HG03460 (cell line): Measurements from ENCODE around the gene SCFD1.
"Not testable (repeated sequence)": the region's sequence is repeated elsewhere in the genome, so short reads cannot be mapped to it uniquely, and the experiment has no call there.

ENCODE experiments used
- ATAC-seq: cut with Tn5 transposase; IDR thresholded peaks from one replicate; pipeline ENCODE4 v1.9.1; 2021; ENCODE audit not compliant: unreplicated experiment

The SCFD1 gene, protein sequence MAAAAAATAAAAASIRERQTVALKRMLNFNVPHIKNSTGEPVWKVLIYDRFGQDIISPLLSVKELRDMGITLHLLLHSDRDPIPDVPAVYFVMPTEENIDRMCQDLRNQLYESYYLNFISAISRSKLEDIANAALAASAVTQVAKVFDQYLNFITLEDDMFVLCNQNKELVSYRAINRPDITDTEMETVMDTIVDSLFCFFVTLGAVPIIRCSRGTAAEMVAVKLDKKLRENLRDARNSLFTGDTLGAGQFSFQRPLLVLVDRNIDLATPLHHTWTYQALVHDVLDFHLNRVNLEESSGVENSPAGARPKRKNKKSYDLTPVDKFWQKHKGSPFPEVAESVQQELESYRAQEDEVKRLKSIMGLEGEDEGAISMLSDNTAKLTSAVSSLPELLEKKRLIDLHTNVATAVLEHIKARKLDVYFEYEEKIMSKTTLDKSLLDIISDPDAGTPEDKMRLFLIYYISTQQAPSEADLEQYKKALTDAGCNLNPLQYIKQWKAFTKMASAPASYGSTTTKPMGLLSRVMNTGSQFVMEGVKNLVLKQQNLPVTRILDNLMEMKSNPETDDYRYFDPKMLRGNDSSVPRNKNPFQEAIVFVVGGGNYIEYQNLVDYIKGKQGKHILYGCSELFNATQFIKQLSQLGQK

DNA sequence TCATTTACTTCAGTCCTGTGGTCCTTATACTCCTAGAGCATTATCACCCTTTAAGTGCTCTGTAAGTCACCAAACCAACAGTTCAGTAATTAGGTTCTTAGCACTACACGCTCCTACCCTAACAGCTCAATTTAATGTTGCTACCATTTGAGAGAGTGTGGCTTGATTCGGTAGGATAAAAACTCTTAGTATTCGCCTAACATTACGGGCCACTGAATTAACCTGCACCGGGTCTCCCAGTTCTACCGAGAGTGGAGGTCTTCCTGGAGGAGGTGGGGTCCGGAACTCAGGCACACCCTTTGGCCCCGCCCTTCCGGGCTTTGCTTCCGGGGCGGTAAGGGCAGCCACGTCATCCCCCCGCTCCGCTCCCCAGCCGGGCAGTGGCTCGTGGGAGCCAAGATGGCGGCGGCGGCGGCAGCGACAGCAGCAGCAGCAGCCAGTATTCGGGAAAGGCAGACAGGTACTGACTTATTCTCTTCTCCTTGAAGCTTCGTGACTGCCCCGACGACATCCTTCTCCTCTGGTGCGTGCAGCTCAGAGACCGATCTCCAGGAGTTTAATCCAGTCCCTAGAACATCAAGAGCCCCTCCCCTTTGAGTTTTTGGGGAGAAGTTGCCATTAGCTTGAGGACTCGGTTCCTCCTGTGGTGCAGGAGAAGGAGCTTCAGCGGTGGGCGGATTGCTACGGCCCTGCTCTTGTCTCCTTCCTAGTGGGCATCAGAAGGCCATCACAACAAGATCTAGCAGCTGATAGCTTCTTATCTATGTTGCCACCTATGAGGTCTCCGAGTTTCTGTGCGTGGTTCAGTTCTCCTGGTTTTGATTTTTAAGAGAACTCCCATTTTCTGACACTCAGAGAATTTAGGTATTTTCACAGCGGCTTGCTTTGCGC, at the start of gene SCFD1:
Gene SCFD1 (plus strand): TSS at position 380 of the 891 bp plus-strand sequence. CDS start 20 bp downstream, at position 400.
- peak; percentile 89 for ATAC-seq

DNA sequence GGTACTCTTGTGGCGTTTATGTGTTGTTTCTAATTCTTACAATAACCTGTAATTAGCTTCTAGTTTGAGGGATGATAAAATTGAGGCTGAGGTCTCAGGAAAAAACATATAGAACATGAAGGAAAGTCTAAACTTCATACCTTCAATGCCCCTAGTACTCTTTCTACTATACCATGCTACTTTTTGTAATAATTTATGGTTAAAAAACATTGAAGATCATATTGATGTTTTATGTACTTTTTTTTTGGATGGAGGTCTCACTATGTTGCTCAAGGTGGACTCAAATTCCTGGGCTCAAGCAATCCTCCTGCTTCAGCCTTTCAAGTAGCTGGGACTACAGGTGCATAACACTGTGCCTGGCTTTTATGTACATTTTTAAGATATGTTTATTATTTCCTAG, 49.3 kb upstream of the SCFD1 start:
- no peak for ATAC-seq

DNA sequence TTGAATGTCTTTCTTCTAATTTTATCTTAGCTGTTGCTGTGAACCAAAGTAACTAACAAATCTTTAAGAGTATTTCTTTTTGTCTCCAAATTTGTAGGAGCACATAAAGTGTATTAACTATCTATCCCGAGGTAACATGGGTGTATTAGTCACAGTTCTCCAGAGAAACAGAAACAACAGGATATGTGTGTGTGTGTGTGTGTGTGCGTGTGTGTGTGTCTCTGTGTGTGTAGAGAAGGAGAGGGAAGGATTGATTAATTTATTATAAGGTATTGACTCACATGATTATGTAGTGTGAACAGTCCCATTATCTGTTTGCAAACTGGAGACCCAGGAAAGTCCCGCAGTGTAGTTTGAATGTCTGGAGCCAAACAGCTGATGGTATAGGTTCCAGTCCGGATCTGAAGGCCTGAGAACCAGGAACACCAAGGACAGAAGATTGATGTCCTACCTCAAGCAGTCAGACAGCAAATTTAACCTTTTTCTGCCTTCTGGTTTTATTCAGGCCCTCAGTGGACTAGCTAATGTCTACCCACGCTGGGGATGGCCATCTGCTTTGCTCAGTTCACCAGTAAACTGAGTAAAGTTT, 48.8 kb upstream of the SCFD1 start:
- ATAC-seq = no peak

DNA sequence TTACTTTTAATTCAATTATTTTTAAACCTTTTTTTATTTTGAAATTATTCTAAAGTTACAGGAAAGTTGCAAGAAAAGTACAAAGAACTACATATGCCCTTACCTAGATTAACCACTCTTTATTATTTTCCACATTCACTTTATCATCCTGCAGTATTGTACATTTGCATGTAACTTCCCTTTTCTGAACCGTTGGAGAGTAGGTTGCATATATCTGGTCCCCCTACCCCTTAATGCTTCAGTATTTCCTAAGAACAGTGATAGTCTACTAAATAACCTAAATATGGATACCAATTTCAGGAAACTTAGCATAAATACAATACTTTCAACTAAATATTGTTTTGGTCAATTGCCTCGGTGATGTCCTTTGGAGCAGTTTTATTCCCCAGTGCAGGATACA, 48.2 kb upstream of the SCFD1 start:
- ATAC-seq = no peak

DNA sequence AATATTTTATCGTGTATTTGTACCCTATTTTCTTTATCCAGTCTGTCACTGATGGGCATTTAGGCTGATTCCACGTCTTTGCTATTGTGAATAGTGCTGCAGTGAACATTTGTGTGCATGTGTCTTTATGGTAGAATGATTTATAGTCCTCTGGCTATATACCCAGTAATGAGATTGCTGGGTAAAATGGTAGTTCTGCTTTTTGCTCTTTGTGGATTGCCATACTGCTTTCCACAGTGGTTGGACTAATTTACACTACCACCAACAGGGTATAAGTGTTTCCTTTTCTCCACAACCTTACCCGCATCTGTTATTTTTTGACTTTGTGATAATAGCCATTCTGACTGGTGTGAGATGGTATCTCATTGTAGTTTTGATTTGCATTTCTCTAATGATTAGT, 47.3 kb upstream of the SCFD1 start:
- not testable (repeated sequence) for ATAC-seq

DNA sequence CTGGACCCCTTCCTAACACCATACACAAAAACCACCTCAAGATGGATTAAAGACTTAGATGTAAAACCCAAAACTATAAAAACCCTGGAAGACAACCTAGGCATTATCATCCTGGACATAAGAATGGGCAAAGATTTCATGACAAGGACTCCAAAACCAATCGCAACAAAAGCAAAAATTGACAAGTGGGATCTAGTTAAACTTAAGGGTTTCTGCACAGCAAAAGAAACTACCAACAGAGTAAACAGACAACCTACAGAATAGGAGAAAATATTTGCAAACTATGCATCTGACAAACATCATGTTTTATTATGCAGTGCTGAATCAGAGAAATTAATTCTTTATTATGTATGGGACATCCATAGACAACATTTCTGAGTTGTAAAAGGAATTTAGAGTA, 45.8 kb upstream of the SCFD1 start:
- not testable (repeated sequence) for ATAC-seq

DNA sequence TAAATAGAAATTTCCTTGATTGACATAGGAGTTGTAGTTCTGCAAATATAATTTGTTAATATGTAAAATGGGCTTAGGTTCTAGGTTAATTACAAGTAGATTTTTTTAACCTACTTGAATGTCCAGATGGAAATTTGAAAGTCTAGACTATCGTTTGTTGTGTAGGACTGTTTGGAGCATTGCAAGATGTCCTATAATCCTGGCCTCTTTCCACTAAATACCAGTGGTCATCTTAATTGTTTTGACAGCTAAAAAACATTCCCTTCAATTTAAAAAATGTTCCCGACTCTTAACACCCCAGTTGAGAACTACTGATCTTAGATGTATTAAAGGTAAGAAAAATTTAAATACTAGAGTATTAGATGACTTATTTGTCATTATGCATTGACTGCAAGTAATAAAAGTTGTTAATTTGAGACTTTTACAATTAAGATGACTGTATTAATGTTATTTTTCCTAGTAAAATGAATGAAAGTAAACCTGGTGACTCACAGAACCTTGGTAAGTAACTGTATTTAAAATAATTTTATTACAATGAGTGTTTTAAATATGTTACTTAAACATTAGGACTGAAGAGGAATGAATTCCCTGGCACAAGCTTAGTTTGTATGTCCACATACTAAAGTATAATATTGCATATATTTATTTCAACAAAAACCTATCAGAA, 41.4 kb upstream of the SCFD1 start:
- ATAC-seq = no peak

DNA sequence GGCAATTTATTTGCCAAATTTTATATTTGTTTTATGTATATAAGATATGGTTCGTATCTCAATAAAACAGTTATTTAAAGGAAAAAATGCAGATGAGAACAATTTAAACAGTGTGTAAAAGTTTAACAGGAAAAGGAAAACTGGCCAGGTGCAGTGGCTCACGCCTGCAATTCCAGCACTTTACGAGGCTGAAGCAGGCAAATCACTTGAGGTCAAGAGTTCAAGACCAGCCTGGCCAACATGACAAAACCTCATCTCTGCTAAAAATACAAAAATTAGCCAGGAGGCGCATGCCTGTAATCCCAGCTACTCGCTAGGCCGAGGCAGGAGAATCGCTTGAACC, 40.9 kb upstream of the SCFD1 start:
- ATAC-seq = no peak

DNA sequence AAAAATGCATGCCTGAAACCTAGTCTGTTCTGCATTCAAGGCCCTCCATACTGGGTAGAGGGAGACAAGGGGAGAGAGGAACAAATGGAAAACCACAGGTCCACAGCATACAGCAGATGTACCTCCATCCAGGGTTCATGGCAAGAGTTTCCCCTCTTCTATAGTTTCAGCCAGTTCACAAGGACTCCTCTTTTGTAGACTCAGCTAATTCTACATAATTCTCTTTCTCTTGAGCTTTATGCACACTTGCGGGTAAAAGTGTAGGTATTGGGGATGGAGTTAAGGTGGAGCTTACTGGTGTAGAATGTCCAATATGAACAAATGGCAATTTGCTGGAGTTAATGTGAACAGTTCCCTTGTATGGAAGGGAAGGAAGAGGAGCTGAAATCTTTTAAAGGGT, 39.7 kb upstream of the SCFD1 start:
- no peak for ATAC-seq

DNA sequence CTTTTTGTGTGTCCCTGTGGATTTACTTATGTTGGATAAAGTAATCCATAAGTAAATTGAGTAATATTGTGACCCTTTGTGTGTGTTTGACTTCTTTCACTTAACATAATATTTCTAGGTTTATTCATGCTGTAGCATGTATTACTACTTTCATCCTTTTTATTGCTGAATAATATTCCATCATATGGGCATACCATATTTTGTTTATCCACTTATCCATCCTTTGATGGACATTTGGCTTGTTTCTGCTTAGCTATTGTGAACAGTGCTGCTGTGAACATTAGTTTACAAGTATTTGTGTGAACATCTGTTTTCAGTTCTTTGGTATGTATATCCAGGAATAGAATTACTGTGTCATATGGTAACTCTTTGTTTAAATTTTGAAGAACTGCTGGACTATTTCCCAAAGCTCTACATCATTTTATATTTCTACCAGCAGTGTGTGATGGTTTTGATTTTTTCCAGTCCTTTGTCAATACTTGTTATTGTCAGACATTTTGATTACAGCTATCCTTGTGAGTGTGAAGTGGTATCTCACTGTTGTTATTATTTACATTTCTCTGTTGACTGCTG, 38.0 kb upstream of the SCFD1 start:
- ATAC-seq = no peak

DNA sequence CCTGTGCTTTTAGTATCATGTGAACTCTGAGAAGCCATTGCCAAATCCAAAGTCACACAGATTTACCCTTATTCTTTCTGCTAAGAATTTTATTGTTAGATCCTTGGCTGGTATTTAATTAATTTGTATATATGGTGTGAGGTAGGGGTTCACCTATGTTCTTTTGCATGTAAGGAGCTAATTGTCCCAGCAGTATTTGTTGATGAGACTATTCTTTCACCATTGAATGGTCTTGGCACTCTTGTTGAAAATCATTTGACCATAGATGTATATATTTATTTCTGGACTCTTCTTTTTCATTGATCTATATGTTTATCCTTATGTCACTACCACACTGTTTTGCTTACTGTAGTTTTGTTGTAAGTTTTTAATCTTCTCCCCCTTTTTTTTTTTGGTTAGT, 36.9 kb upstream of the SCFD1 start:
- no peak for ATAC-seq

DNA sequence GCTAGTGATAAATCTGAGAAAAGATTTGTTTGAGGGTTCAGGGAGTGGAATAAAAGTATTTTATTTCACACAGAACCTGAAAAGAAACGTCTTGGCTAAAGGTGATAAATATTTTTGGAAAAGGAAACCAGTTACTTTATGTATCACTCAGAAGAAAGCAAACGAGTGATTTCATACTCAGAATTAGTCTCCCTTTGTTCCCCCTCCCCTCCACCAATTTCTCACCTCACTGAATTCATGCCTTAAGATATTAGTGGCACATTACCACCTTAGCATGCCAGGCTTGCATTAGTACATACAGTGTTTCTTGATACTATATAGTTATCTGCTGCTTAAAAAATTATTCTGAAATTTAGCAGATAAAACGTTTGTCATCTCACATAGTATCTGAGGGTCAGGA, 35.0 kb upstream of the SCFD1 start:
- no peak for ATAC-seq

DNA sequence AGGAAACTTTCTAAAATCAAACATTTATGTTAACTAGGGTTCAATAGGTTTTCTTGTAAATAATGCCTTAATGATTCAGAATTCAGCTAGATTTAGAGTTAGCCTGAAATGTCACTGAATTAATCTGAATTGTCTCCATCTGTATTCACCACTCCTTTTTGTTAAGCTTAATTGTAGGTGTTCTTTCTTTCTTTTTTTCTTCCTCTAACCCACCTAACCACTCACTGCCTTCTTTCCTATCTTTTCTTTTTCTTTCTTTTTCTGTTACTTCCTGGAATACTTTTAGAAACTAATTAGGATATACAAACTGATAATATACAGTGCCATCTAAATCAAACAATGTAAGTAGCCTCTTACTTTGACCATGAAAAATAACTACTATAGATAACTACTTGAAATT, 33.2 kb upstream of the SCFD1 start:
- ATAC-seq = no peak

DNA sequence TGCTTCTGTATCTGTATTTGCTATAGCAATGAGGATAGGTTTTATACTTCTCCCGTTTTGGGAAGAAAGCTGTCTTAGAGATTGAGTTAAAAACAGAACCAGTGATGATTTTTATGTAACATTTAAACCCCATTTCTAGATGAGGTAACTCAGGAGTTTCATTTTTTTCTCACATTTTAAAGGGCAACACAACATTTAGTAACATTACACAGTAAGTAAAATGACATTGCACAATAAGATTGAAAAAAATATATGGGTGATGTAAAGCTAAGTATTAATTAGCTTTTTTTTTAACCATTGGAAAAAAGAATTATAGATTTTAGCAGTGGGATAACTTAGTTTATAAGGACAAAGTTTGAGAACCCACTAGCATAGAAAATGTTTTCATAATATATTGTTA, 25.2 kb upstream of the SCFD1 start:
- ATAC-seq = no peak

DNA sequence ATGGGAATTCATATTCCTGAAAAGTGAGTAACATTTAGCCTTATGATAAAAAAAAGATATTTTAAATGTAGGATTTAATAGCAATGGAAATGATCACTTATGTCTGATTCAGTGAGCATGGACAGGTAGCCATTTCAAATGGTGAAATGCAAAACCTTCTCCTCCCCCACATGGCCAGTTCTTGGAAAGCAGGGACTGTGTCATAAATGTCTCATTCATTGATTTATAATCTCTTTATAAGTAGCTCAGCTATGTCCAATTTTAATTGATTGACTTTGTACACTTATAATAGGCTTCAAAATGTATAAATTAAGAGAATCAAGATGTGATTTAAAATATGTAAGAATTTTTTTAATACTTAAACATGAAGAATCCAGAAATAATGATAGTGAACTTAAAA, 24.6 kb upstream of the SCFD1 start:
- ATAC-seq = no peak

DNA sequence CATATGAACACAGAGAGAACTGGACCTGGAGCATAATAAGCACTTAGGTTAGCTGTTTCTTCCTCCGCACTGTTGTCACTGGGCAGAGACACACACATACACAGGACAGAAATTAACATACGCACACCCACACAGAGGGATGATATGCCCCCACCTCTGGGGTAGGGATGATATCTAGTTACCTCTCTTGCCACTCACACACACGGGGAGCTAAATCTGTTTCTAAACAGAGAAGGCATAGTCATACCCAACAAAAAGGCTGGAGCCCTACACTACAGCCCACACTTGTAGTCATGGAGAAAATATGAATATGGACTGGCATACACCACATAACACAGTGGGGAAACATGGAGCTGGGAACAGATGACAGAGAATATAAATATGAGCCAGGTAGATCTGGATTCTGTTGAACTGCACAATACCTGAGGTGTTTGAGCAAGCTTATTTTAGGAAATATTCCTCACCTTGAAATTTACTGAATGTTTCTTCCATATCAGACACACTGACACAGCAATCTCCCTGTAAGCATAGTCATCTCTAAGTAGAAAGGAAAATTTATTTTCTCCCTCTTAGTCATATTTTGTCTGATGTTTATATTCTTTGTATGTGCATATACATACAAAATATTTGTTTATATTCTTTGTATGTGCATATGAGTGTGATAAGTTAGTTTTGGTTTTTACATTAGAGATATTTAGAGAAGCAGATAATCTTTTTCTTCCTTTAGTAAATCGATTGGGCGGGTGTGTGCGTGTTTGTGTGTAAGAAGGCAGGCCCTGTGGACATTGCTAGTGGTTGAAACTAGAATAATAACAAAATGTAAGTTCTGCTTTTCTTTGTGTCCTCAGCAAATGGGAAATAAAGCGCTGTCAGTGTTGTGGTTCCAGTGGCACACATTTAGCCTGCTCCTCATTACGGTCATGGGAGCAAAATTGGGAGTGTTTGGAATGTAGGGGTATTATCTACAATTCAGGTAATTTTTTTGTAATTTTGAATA, 20.9 kb upstream of the SCFD1 start:
- ATAC-seq = no peak

DNA sequence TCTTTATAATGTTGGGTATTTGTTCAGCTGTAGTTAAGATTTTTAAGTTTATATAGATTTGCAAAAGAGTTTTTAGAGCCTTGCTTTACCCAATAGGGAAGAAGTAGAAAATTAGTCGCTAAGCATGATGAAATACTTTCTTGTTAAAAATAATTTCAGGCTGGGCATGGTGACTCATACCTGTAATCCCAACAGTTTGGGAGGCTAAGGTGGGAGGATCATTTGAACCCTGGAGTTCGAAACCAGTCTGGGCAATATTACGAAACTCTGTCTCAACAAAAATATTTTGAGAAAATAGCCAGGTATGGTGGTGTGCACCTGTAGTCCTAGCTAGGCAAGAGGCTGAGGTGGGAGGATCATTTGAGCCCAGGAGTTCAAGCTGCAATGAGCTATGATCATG, 18.7 kb upstream of the SCFD1 start:
- no peak for ATAC-seq

DNA sequence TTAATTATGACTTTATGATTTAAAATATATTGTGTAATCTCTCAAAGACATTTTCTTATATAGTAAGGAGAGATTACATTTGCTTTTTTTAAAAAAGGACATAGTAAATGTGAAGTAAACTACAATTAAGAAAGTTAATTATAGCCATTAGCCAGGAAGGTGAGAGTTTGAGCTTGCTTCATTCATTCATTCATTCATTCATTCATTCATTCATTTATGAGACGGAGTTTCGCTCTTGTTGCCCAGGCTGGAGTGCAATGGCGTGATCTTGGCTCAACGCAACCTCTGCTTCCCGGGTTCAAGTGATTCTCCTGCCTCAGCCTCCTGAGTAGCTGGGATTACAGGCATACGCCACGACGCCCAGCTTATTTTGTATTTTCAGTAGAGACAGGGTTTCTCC, 17.4 kb upstream of the SCFD1 start:
- ATAC-seq = not testable (repeated sequence)

DNA sequence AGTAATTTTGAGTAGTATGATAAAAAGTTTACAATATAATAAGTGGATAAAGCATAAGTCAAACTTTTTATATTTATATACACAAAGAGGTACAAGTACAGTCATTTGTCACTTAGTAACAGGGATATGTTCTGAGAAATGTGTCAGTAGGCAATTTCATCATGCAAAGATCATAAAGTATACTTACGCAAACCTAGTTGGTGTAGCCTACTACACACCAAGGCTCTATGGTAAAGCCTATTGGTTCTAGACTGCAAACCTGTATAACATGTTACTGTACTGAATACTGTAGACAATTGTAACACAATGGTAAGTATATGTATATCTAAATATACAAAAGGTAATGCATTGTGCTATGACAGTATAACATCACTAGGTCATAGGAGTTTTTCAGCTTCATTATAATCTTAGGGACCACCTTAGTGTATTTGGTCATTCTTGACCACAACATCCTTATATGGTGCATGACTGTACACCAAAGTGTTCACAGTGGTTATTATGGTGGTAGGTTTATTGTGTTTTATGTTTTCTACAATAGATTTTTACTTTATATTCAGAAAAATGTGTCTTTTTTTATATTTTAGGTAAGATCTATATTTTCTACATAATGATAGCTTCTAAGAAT, 14.9 kb upstream of the SCFD1 start:
- ATAC-seq = no peak
